ENCODE results near the gene DEDD2. TPM values are rescaled to one million over a fixed set of nuclear protein-coding genes. Genes with fewer than 3 reads are reported as not detected.
A peak's percentile ranks its signal among the peaks of the same experiment; 100 is the strongest.

DEDD2 gene
- total RNA-seq, 1 experiment from 2014 or later, result 45.6 TPM

DNA sequence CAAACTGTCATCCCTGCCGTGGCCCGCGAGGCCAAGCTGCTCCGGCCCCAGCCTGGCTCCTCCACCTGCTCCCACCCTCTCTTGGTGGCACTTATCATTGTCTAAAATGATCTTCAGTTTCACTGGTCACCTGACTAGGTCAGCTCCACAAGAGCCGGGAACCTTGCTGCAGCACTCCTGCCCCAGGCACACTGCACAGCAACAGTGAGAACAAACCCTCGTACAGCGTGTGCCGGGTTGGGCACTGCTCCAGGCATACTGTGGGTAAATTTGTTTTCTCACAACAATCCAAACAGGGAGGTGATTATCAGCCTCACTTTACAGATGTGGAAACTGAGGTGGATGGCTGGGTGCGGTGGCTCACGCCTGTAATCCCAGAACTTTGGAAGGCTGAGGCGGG lies 8.9 kb downstream of the DEDD2 start:
- Histone ChIP-seq H3K27ac (peak overlapping the region; percentile 93), H2AFZ (no peak overlapping the region), H3F3A (ENCODE audit: insufficient read depth, low read depth) (peaks cover 43% of the 10 kb centered on the region), H3K4me3 (no peak overlapping the region), H3K9me3 (ENCODE audit: insufficient read depth, low read depth) (no peaks in the 10 kb centered on the region), H3K79me2 (ENCODE audit: low read depth) (peaks cover 82% of the 10 kb centered on the region), H3K4me2 (peak overlapping the region; percentile 75), H3K9me2 (ENCODE audit: insufficient read depth) (no peaks in the 10 kb centered on the region), H4K20me1 (ENCODE audit: insufficient read depth) (peaks cover 10% of the 10 kb centered on the region), H3K4me1 (replicated peaks; ENCODE audit: insufficient read depth) (peaks cover 48% of the 10 kb centered on the region), H3K27me3 (ENCODE audit: insufficient read depth, low read depth) (no peaks in the 10 kb centered on the region), H3K36me3 (ENCODE audit: low read depth) (peaks cover 41% of the 10 kb centered on the region)
- CTCF ChIA-PET, result interaction anchor here (0.6 kb wide), 1 partner anchor 9 kb away, joined by 3 read pairs; the partner anchor contains the start of gene DEDD2
- POLR2A ChIA-PET (ENCODE audit: unreplicated experiment), result no interaction called here
- intact Hi-C loops (cut with micrococcal nuclease; ENCODE audit: unreplicated experiment), result loop anchor here (5.0 kb wide), 1 partner anchor 34 kb away; the partner anchor contains the start of gene GSK3A
- no TSS peak for BruUV-seq (replicated peaks)
- no peak for DNase-seq
- no peak for TF ChIP-seq EZH2 (IDR thresholded peaks at IDR 0.05; ENCODE audit: low read depth)
- TF ChIP-seq, protein P1, sequence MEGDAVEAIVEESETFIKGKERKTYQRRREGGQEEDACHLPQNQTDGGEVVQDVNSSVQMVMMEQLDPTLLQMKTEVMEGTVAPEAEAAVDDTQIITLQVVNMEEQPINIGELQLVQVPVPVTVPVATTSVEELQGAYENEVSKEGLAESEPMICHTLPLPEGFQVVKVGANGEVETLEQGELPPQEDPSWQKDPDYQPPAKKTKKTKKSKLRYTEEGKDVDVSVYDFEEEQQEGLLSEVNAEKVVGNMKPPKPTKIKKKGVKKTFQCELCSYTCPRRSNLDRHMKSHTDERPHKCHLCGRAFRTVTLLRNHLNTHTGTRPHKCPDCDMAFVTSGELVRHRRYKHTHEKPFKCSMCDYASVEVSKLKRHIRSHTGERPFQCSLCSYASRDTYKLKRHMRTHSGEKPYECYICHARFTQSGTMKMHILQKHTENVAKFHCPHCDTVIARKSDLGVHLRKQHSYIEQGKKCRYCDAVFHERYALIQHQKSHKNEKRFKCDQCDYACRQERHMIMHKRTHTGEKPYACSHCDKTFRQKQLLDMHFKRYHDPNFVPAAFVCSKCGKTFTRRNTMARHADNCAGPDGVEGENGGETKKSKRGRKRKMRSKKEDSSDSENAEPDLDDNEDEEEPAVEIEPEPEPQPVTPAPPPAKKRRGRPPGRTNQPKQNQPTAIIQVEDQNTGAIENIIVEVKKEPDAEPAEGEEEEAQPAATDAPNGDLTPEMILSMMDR (conservative IDR thresholded peaks at IDR 0.05), result no peak

DNA sequence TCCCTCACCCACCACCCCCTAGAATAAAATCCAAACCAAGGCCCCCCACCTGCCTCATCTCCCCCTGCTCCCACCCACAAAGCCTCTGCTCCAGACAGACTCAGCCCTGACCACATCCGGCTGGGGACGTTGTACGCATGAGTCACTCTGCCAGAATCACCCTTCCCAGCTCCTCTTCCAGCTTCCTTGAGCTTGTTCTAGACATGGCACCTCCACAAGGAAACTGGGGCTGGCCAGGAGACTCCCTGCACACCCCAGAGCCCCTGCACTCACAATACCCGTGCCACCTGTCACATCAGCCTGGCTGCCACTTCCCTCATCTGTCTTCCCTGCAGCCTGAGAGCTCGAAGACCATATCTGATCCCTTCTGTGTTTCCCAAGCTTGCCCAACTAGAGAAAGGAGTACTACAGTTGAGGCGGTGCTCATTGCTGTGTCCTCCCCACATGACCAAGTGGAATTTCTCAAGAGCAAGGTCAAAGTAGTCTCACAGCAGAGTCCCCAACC lies 9.7 kb downstream of the DEDD2 start:
- Histone ChIP-seq H3F3A (ENCODE audit: insufficient read depth, low read depth) (peaks cover 49% of the 10 kb centered on the region), H3K4me3 (peak overlapping the region; percentile 31; the same call in 1 of the 2 replicates), H3K4me1 (replicated peaks; ENCODE audit: insufficient read depth) (peaks cover 48% of the 10 kb centered on the region), H2AFZ (no peak overlapping the region), H3K4me2 (peak overlapping the region; percentile 75), H3K79me2 (ENCODE audit: low read depth) (peaks cover 82% of the 10 kb centered on the region), H3K9me3 (ENCODE audit: insufficient read depth, low read depth) (no peaks in the 10 kb centered on the region), H3K27ac (peak overlapping the region; percentile 93), H3K27me3 (ENCODE audit: insufficient read depth, low read depth) (no peaks in the 10 kb centered on the region), H3K9me2 (ENCODE audit: insufficient read depth) (no peaks in the 10 kb centered on the region), H3K36me3 (ENCODE audit: low read depth) (peaks cover 44% of the 10 kb centered on the region), H4K20me1 (ENCODE audit: insufficient read depth) (0 out of 2 replicates have a peak, but pooled peaks cover 4% of the 10 kb centered on the region)
- ChIA-PET CTCF (interaction anchor here (0.7 to 0.8 kb wide), 2 partner anchors 35 to 75 kb away, joined by 3 to 4 read pairs; no protein-coding TSS in a partner anchor), POLR2A (ENCODE audit: unreplicated experiment) (interaction anchor here (0.5 to 1.0 kb wide), 2 partner anchors 9 to 74 kb away, joined by 3 to 9 read pairs; no protein-coding TSS in a partner anchor)
- TF ChIP-seq, protein P1 (conservative IDR thresholded peaks at IDR 0.05), result no peak
- no peak for TF ChIP-seq EZH2 (IDR thresholded peaks at IDR 0.05; ENCODE audit: low read depth)
- no TSS peak for BruUV-seq (replicated peaks)
- DNase-seq, result peak; percentile 81 to 85
- intact Hi-C loops (cut with micrococcal nuclease; ENCODE audit: unreplicated experiment), result loop anchor here (1.0 to 5.0 kb wide), 3 partner anchors 9 to 75 kb away; partner anchors contain the start of genes DEDD2 and GSK3A

DNA sequence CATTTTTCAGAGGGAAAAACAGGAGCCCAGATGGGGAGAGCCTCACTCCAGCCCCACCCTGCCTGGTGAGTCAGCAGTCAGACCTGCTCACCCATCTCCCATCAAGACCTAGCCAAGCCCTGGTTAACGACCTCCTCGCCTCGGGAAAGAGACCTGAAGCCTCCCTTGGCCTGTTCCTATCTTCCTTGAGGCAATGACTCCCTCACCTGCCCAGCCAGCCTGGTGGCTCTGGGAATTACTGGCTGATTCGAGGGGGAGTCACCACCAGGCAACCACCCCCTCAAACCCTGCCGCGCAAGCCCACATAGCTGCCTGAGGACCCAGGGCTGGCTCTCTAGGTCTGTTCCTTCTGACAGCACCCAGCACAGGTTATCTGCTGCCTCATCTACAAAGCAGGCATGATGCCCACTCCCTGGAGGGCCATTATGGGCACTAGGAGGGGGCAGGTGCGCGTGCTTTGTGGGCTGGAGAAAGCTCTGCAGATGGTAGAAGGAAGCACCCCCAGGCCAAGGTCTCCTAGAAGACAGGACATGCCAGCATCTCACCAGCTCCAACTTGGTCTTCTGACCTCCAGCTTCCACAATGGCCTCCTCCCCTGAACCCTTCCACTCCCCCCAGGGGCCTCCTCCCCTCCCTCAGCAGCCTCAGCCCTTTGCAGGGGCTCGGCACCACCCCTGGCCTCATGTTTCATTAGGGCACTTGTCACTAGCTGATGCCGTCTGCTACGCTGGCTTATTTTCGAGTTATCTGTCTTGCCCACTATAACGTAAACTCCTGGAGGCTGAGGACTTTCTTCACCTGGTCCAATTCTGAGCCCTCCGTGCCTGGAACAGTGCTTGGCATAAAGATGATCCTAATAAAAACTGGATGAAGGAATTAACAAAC lies 10.4 kb downstream of the DEDD2 start:
- BruUV-seq (replicated peaks), result no TSS peak
- Histone ChIP-seq H3K4me1 (replicated peaks; ENCODE audit: insufficient read depth) (peaks cover 48% of the 10 kb centered on the region), H3K4me2 (peak overlapping the region; percentile 75), H3K9me3 (ENCODE audit: insufficient read depth, low read depth) (no peaks in the 10 kb centered on the region), H3F3A (ENCODE audit: insufficient read depth, low read depth) (peaks cover 56% of the 10 kb centered on the region), H3K9me2 (ENCODE audit: insufficient read depth) (no peaks in the 10 kb centered on the region), H2AFZ (no peak overlapping the region), H4K20me1 (ENCODE audit: insufficient read depth) (no peaks in the 10 kb centered on the region), H3K36me3 (ENCODE audit: low read depth) (peaks cover 51% of the 10 kb centered on the region), H3K27me3 (ENCODE audit: insufficient read depth, low read depth) (no peaks in the 10 kb centered on the region), H3K79me2 (ENCODE audit: low read depth) (peaks cover 82% of the 10 kb centered on the region), H3K27ac (peak overlapping the region; percentile 93), H3K4me3 (peak overlapping the region; percentile 34; the same call in 1 of the 2 replicates)
- peak; percentile 91 to 93 for DNase-seq
- POLR2A ChIA-PET (ENCODE audit: unreplicated experiment), result interaction anchor here (0.5 to 1.0 kb wide), 3 partner anchors 10 to 74 kb away, joined by 3 to 9 read pairs (median 3); no protein-coding TSS in a partner anchor
- intact Hi-C loops (cut with micrococcal nuclease; ENCODE audit: unreplicated experiment), result loop anchor here (1.0 to 5.0 kb wide), 3 partner anchors 10 to 74 kb away; partner anchors contain the start of genes DEDD2 and GSK3A
- CTCF ChIA-PET, result interaction anchor here (0.7 to 0.8 kb wide), 2 partner anchors 36 to 76 kb away, joined by 3 to 4 read pairs; no protein-coding TSS in a partner anchor
- TF ChIP-seq, protein P1 (conservative IDR thresholded peaks at IDR 0.05), result no peak
- TF ChIP-seq EZH2 (IDR thresholded peaks at IDR 0.05; ENCODE audit: low read depth), result no peak
